ENCODE measurements around the gene EDC4.
"Not testable (repeated sequence)": the region's sequence is repeated elsewhere in the genome, so short reads cannot be mapped to it uniquely, and the experiment has no call there.

Gene EDC4
- 119 to 147 reads per million in 2 donors for total RNA-seq

DNA sequence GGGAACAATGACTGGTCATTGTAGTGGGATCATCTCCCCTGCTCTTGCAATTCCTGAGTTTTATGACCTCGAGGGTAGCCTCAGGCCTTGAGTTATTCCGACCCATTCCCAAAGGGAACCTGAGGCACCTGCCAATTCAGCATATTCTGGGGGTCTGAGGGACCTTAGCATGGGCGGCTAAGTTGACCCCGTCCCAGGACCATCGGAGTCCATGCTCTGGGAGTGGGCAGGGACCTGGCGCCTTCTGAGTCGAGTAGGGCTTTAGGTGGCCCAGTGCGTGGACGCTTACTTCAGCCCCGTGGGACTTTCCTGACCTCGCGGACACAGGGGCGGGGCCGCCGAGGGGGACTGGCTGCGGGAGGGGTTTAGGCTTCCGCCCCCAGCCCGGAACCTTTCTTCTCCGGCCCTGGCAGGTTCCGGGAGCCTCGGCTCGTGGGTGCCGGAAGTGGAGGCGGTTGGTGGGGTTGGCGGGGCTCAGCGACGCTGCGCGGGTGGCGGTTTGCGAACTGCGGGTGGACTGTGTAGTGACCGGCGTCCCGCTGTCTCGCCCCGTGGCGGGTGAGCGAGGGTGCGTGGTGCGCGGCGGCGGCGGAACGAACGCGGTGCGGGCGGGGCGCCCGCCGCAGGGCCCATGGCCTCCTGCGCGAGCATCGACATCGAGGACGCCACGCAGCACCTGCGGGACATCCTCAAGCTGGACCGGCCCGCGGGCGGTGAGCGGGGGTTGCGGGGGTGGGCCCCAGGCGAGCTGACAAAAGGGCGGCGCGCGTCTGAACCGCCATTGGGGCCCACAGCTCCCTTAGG, at the start of gene EDC4:
Gene EDC4 (plus strand): TSS at position 422 of the 804 bp plus-strand sequence. CDS start 210 bp downstream, at position 632.
- DNase-seq: peak; percentile 81

GRCh38 chr16:67825119-67825518, 47.7 kb upstream of the EDC4 start:
- DNase-seq: no peak

DNA sequence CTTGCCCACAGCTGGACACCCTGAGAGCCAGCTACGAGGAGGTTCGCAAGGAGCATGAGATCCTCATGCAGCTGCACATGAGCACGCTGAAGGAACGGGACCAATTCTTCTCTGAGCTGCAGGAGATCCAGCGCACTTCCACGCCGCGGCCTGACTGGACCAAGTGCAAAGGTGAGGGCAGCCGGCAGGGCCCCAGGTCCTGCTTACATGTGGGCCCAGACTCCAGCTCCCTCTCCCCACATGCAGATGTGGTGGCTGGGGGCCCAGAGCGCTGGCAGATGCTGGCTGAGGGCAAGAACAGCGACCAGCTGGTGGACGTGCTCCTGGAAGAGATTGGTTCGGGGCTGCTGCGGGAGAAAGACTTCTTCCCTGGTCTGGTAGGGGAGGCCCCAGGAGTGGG, 46.9 kb upstream of the EDC4 start:
- no peak for DNase-seq

GRCh38 chr16:67828651-67829050, 44.2 kb upstream of the EDC4 start:
- no peak for DNase-seq

- DNase-seq: no peak
These were observed 39.8 kb upstream of the EDC4 start for GRCh38 chr16:67833030-67833414.

DNA sequence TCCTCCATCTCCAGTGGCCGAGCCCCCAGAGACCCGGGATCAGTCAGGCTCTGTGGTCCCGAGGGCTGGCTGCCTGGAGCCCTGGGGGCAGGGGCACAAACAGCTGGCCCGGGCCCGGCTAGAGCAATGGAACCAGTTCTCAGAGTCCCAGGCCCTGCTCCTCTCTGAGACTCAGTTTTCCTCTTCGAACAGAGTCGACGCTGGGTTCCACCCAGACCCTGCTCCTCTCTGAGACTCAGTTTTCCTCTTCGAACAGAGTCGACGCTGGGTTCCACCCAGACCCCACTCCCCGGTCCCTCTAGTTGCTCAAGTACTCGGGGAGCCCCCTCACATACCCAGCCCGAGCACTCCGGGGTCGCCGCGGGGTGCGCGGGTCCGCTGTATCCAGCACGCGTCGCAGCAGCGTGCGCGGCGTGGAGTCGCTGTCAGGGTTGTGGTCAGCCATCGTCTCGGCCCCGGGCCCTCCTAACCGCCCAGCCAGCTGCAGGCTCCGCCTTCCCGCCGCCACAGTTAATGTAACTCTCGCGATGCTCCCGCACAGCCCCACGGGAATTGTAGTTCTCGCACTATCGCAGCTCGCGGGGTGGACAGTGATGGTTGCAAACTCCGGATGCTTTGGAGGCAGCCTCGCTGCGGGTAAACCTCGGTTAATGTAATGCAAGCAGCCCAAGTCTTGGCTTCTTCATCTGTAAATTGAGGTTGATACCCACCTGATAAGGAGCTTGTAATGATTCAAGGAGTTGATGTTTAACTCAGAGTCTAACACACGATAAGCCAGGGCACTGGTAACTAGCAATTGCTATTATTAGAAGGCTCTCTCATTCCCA, 39.2 kb upstream of the EDC4 start:
- peak; percentile 93 for DNase-seq

GRCh38 chr16:67834242-67834614, 38.6 kb upstream of the EDC4 start:
- no peak for DNase-seq

DNA sequence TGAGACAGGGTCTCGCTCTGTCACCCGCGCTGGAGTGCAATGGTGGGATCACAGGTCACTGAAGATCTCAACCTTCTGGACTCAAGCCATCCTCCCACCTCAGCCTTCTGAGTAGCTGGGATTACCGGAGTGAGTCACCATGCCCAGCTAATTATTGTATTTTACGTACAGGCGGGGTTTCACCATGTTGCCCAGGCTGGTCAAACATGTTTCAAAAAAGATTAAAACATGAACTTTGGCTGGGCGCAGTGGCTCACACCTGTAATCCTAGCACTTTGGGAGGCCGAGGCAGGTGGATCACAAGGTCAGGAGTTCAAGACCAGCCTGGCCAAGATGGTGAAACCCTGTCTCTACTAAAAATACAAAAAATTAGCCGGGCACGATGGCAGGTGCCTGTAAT, 35.7 kb upstream of the EDC4 start:
- not testable (repeated sequence) for DNase-seq

DNA sequence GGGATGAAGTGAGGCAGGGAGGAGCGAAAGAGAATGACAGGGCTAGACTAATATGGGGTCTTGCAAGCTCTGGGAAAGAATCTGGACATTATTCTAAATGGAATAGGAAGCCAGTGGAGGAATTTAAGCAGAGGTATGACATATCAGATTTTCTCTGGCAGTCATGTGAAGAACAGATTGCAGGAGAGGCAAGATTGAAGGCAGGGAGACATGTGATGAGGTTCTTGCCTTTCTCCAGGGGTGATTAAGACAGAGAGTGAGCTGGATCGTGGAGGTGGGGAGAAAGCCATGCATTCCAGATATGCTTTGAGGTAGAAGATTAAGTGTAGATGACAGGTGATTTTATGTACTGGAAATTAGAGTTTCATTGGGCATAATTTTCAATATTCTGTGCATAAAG, 35.0 kb upstream of the EDC4 start:
- no peak for DNase-seq

DNA sequence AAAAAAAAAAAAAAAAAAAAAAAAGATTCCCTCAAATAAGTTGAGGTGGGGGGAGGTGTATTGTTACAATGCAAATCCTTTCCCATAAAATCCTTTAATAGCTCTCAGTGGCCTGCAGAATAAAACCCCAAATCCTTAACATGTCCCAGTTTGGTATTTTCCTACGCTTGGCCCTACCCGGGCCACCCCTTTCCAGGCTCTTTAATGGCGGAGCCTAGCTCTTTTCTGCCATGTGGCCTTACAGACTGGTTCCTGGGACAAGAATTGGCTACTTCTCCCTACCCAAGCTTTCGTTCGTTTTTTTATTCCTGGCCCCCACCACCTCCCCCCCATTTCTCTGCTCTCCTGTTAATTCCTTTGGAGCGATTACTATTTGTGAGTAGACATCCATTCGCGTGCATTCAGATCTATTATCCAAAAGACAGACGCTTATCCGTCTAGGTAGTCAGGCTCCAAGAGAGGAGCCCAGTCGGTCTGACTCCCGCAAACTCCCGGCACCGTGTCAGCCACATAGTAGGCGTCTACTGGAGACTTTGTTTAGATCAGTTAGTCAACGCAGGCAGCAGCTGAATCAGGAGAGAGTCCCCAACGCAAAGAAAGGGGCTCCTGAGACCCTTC, 31.5 kb upstream of the EDC4 start:
- no peak for DNase-seq

DNA sequence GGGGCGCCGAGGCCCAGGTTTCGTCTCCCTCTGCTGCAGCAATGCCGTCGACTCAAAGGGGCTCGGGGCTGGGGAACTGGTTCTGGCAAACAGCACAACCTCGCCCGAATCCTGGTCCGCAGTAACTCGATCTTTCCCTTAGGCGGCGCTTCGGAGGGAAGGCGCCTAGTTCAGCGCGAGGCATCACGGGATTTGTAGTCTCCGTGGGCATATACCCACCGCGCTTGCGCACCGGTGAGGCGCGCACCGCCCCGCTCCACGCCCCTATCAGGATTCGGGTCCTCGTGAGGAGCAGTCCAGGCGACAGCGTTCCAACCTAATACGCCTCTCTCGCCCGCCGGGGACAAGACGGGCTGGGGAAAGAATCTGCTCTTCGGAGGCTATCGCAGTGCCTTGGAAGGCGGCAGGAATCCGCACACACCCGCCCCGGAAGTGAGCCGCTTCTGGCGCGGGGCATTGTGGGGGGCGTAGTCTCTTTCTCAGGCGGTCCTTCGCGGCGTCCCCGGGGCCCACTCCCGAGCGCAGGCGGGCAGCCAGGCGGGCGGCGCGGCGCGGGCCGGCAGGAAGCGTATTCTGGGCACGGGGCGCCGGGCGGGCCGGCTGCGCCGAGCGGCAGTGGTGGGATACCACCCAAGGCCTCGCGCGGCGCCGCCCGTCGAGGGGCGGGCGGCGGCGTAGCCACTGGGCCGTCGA, 30.9 kb upstream of the EDC4 start, which contains the start of gene THAP11:
Gene THAP11 (plus strand): TSS at position 505 of the 693 bp plus-strand sequence. CDS start 235 bp downstream, outside the sequence.
- peak; percentile 91 for DNase-seq

DNA sequence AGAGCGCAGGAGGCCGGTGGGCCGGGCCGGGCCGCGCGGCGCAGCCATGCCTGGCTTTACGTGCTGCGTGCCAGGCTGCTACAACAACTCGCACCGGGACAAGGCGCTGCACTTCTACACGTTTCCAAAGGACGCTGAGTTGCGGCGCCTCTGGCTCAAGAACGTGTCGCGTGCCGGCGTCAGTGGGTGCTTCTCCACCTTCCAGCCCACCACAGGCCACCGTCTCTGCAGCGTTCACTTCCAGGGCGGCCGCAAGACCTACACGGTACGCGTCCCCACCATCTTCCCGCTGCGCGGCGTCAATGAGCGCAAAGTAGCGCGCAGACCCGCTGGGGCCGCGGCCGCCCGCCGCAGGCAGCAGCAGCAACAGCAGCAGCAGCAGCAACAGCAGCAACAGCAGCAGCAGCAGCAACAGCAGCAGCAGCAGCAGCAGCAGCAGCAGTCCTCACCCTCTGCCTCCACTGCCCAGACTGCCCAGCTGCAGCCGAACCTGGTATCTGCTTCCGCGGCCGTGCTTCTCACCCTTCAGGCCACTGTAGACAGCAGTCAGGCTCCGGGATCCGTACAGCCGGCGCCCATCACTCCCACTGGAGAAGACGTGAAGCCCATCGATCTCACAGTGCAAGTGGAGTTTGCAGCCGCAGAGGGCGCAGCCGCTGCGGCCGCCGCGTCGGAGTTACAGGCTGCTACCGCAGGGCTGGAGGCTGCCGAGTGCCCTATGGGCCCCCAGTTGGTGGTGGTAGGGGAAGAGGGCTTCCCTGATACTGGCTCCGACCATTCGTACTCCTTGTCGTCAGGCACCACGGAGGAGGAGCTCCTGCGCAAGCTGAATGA, 30.1 kb upstream of the EDC4 start:
- DNase-seq: peak; percentile 49

DNA sequence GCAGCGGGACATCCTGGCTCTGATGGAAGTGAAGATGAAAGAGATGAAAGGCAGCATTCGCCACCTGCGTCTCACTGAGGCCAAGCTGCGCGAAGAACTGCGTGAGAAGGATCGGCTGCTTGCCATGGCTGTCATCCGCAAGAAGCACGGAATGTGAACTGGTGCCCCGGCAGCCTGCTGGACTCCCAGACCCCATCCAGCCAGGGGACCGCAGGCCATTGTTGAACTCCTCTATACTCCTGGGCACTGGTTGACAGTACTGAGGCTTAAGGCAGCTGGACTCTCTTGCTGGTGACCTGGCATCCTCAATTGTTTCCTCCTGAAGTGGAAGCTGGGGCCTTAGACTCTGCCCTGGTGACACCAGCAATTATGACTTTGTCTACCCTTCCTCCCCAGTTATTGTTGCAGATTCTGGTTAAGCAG, 29.5 kb upstream of the EDC4 start:
- DNase-seq: peak; percentile 51

DNA sequence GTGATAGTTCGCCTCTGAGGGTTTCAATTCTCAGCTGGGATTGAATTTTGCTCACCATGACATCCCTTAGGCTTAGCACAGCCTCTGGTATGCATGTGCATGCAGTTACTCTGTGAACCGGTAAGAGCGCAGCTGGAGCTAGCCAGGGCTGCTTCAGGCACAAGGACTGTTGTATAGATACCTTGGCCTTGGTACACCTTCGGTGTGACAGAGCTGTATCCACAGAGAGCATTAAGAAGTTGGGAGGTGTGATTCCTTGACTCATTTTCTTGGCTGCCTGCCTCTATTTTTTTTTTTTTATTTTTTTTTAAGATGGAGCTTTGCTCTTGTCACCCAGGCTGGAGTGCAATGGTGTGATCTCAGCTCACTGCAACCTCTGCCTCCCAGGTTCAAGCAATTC, 28.4 kb upstream of the EDC4 start:
- no peak for DNase-seq

- no peak for DNase-seq
These were observed 27.4 kb upstream of the EDC4 start for GRCh38 chr16:67845291-67846062.

DNA sequence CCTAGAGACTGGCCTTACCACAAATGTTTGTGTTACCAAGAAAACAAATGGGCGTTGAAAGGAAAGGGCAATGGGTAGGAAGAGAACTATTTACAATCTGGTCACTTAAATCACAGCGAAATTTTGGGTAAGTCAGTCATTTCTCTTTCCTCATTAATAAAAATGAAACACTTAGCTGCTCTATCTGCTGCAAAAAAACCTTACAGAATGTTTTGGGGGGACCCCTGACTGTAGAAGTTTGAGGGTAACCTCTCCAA, 26.9 kb upstream of the EDC4 start:
- DNase-seq: no peak

DNA sequence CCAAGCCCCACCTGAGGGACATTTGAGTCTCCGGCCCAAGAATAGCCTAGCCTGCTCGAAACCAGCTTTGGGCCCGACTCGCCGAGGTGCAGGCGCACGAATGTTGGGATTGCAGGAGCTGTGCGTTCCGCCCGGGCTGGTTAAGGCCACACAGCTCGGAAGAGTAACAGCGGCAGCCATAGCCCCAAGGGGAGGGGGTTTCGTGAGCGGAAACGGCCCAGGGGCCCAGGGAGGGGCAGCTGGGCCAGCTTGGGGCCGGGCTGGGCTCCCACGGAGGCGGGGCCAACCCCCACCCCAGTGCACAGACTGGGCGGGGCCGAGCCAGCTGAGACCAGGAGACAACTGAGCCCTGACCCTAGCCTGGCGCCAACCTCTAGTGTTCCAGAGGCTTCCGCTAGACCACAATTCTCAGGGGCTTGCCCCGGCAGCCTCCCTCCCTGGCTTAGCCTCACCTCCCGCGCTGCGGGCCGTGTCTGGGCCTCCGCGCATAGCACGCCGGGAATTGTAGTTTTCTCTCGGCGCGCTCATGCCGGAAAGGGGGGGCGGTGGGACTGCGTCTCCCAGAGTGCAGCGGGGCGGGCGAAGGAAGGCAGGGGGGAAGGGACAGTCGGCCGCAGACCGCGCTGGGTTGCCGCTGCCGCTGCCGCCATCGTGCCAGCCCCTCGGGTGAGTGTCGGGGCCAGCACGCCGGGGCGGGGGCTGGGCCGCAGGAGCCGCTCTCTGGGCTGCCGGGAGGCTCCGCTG, 26.4 kb upstream of the EDC4 start, which contains the start of gene NUTF2:
Gene NUTF2 (plus strand): TSS at position 614 of the 744 bp plus-strand sequence. CDS start 18,198 bp downstream, outside the sequence.
- peak; percentile 94 for DNase-seq

- no peak for DNase-seq
These were observed 25.6 kb upstream of the EDC4 start, which contains the start of gene CENPT for GRCh38 chr16:67847064-67847861. TSS of gene CENPT (minus strand) at chr16:67847693. CDS start at chr16:67833859, 13,834 bp downstream.

DNA sequence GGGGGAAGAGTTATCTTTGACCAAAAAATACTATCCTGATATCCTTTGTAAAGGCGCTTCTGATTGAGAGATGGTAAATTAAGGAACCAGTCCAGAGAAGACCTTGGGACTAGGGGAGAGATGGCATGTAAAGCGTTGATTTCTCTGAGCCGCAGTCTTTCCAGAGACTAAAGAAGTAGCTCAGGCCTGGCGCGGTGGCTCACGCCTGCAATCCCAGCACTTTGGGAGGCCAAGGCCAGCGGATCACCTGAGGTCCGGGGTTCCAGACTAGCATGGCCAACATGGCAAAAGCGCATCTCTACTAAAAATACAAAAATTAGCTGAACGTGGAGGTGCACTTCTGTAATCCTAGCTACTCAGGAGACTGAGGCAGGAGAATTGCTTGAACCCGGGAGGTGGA, 24.7 kb upstream of the EDC4 start:
- DNase-seq: no peak
